Measurements from ENCODE around the gene PDE1A. TPM values are rescaled to one million over a fixed set of nuclear protein-coding genes. Genes with fewer than 3 reads are reported as not detected.

PDE1A gene
- total and polyA plus RNA-seq, 7 experiments from 2014 or later: not detected

DNA sequence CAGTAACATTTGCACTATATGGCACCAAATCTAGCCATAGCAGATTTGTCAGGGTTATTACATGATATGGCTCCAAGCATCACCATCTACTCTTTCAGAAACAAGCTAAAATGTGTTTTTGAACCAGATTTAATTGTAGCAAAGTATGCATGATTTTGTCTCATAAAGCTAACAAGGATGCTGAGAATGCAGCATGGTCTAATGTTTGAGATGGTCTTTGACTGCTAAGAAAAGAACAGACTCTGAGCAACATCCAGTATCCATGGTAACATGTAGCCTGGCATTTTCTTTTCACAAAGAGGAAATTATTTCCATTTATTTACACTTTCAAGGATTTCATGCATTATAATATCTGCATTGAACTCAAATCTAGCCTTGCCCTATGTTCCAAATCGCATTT, 206.5 kb downstream of the PDE1A start:
- no peak overlapping the region for H3K4me3 Mint-ChIP-seq
- H3K27ac Mint-ChIP-seq: no peak overlapping the region
- intact Hi-C loops (cut with micrococcal nuclease): no loop called here
- DNase-seq (no peak), ATAC-seq (no peak)
- Histone ChIP-seq H3K4me1 (ENCODE audit: control insufficient read depth in 2 of 2, insufficient read depth in 2 of 2, low read length in 2 of 2) (no peaks in the 10 kb centered on the region), H3K27ac (ENCODE audit: low read depth, low read length) (no peak overlapping the region), H3K36me3 (ENCODE audit: control insufficient read depth in 2 of 3, insufficient read depth in 3 of 3, low read length in 3 of 3) (no peaks in the 10 kb centered on the region), H3K4me3 (ENCODE audit: low read length) (no peak overlapping the region), H3K9me3 (ENCODE audit: control insufficient read depth in 2 of 3, low read length in 3 of 3) (no peaks in the 10 kb centered on the region), H3K27me3 (ENCODE audit: control insufficient read depth in 2 of 2, insufficient read depth in 2 of 2, low read length in 2 of 2) (no peaks in the 10 kb centered on the region)
- peaks cover 0 to 18% (median 0%) of the 10 kb centered on the region in 5 donors for H3K27me3 Mint-ChIP-seq
- H3K9me3 Mint-ChIP-seq: no peaks in the 10 kb centered on the region
- CTCF ChIA-PET: no interaction called here
- no peaks in the 10 kb centered on the region for H3K36me3 Mint-ChIP-seq
- POLR2A ChIA-PET: no interaction called here
- H3K4me1 Mint-ChIP-seq: no peaks in the 10 kb centered on the region

DNA sequence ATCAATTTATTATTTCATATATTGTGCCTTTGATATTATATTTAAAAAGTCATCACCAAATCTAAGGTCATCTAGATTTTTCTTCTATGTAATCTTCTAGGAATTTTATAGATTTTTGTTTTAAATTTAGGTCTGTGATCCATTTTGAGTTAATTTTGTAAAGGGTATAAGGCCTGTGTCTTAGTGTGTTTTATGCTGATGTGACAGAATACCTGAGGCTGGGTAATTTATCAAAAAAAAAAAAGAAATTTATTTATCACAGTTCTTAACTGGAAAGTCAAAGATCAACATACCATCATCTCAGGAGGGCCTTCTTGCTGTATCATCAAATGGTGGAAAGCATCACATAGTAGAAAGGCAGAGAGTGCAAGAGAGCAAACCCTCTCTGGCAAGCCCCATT, 216.2 kb downstream of the PDE1A start:
- no peaks in the 10 kb centered on the region for H3K36me3 Mint-ChIP-seq
- peaks cover 0 to 5% (median 0%) of the 10 kb centered on the region in 11 donors for H3K9me3 Mint-ChIP-seq
- H3K27ac Mint-ChIP-seq: no peak overlapping the region
- Histone ChIP-seq H3K36me3 (ENCODE audit: control insufficient read depth in 2 of 3, insufficient read depth in 3 of 3, low read length in 3 of 3) (no peaks in the 10 kb centered on the region), H3K27me3 (ENCODE audit: control insufficient read depth in 2 of 2, insufficient read depth in 2 of 2, low read length in 2 of 2) (no peaks in the 10 kb centered on the region), H3K4me1 (ENCODE audit: control insufficient read depth in 2 of 2, insufficient read depth in 2 of 2, low read length in 2 of 2) (no peaks in the 10 kb centered on the region), H3K27ac (ENCODE audit: low read depth, low read length) (no peak overlapping the region), H3K9me3 (ENCODE audit: control insufficient read depth in 2 of 3, low read length in 3 of 3) (no peaks in the 10 kb centered on the region), H3K4me3 (ENCODE audit: low read length) (no peak overlapping the region)
- H3K4me3 Mint-ChIP-seq: no peak overlapping the region
- CTCF ChIA-PET: no interaction called here
- intact Hi-C loops (cut with micrococcal nuclease): no loop called here
- ATAC-seq: no peak
- no peak for DNase-seq
- H3K4me1 Mint-ChIP-seq: no peaks in the 10 kb centered on the region
- H3K27me3 Mint-ChIP-seq: peaks cover 0 to 12% (median 5%) of the 10 kb centered on the region in 5 donors
- POLR2A ChIA-PET: no interaction called here

DNA sequence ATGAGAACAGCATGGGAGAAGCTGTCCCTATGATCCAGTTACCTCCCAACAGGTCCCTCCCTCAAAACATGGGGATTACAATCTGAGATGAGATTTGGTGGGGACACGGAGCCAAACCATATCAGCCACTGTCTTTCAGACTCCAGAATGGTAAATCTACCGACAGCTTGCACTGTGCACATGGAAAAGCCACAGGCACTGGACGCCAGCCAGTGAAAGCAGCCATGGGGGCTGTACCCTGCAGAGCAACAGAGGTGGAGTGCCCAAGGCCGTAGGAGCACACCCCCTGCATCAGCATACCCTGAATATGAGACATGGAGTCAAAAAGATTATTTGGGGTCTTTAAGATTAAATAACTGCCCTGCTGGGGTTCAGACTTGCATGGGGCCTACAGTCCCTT, 218.4 kb downstream of the PDE1A start:
- Histone ChIP-seq H3K4me1 (ENCODE audit: control insufficient read depth in 2 of 2, insufficient read depth in 2 of 2, low read length in 2 of 2) (no peaks in the 10 kb centered on the region), H3K4me3 (ENCODE audit: low read length) (no peak overlapping the region), H3K27me3 (ENCODE audit: control insufficient read depth in 2 of 2, insufficient read depth in 2 of 2, low read length in 2 of 2) (no peaks in the 10 kb centered on the region), H3K36me3 (ENCODE audit: control insufficient read depth in 2 of 3, insufficient read depth in 3 of 3, low read length in 3 of 3) (no peaks in the 10 kb centered on the region), H3K27ac (ENCODE audit: low read depth, low read length) (no peak overlapping the region), H3K9me3 (ENCODE audit: control insufficient read depth in 2 of 3, low read length in 3 of 3) (no peaks in the 10 kb centered on the region)
- intact Hi-C loops (cut with micrococcal nuclease): no loop called here
- H3K4me1 Mint-ChIP-seq: no peaks in the 10 kb centered on the region
- peaks cover 0 to 12% (median 5%) of the 10 kb centered on the region in 5 donors for H3K27me3 Mint-ChIP-seq
- peaks cover 0 to 5% (median 0%) of the 10 kb centered on the region in 11 donors for H3K9me3 Mint-ChIP-seq
- H3K27ac Mint-ChIP-seq: no peak overlapping the region
- POLR2A ChIA-PET: no interaction called here
- no peak for ATAC-seq
- H3K36me3 Mint-ChIP-seq: no peaks in the 10 kb centered on the region
- H3K4me3 Mint-ChIP-seq: no peak overlapping the region
- no peak for DNase-seq
- CTCF ChIA-PET: no interaction called here

DNA sequence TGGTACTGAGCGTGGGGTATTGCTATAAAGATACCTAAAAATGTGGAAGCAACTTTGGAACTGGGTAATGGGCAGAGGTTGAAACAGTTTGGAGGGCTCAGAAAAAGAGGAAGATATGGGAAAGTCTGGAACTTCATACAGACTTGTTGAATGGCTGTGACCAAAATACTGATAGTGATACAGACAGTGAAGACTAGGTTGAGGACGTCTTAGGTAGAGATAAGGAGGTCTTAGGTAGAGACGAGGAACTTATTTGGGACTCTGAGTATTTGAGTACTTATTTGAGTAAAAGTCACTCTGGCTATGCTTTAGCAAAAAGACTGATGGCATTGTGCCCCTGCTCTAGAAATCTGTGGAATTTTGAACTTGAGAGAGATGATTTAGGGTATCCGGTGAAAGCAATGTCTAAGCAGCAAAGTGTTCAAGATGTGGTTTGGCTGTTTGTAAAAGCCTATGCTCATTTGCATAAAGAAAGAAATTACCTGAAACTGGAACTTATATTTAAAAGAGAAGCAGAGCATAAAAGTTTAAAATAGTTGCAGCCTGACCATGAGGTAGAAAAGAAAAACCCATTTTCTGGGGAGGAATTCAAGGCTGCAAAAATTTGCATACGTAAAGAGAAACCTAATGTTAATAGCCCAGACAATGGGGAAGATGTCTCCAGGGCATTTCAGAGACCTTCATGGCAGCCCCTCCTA, 219.6 kb downstream of the PDE1A start:
- intact Hi-C loops (cut with micrococcal nuclease): no loop called here

DNA sequence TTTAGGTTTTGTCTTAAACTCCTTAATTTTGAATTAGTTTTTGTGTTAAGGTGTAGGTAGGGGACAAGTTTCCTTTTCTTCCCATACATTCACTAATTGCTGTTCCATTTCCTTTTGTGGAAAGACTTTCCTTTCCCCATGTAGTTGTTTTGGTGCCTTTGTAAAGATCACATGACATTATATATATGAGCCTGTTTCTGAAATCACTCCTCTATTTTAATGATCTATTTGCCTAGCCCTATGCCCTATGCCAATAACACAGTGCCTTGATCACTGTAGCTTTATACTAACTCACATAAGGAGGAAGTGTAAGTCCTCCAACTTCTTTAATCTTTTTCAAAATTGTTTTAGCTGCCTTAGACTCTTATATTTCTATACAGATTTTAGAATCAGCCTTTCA, 229.3 kb downstream of the PDE1A start:
- H3K4me1 Mint-ChIP-seq: no peaks in the 10 kb centered on the region
- Histone ChIP-seq H3K4me1 (ENCODE audit: control insufficient read depth in 2 of 2, insufficient read depth in 2 of 2, low read length in 2 of 2) (no peaks in the 10 kb centered on the region), H3K9me3 (ENCODE audit: control insufficient read depth in 2 of 3, low read length in 3 of 3) (no peaks in the 10 kb centered on the region), H3K27me3 (ENCODE audit: control insufficient read depth in 2 of 2, insufficient read depth in 2 of 2, low read length in 2 of 2) (no peaks in the 10 kb centered on the region), H3K4me3 (ENCODE audit: low read length) (no peak overlapping the region), H3K36me3 (ENCODE audit: control insufficient read depth in 2 of 3, insufficient read depth in 3 of 3, low read length in 3 of 3) (no peaks in the 10 kb centered on the region), H3K27ac (ENCODE audit: low read depth, low read length) (no peak overlapping the region)
- no peaks in the 10 kb centered on the region for H3K9me3 Mint-ChIP-seq
- H3K36me3 Mint-ChIP-seq: no peaks in the 10 kb centered on the region
- no peak overlapping the region for H3K4me3 Mint-ChIP-seq
- CTCF ChIA-PET: no interaction called here
- POLR2A ChIA-PET: no interaction called here
- no peak for ATAC-seq
- no peak for DNase-seq
- intact Hi-C loops (cut with micrococcal nuclease): no loop called here
- peaks cover 2 to 14% (median 7%) of the 10 kb centered on the region in 5 donors for H3K27me3 Mint-ChIP-seq
- H3K27ac Mint-ChIP-seq: no peak overlapping the region

More for the DNA sequence above, 219.6 kb downstream of the PDE1A start:
- ChIA-PET POLR2A (no interaction called here), CTCF (no interaction called here)
- H3K27ac Mint-ChIP-seq: no peak overlapping the region
- H3K27ac ChIP-seq (ENCODE audit: low read depth, low read length): no peak overlapping the region
- H3K27me3 Mint-ChIP-seq: peaks cover 0 to 12% (median 5%) of the 10 kb centered on the region in 5 donors
- H3K4me1 ChIP-seq (ENCODE audit: control insufficient read depth in 2 of 2, insufficient read depth in 2 of 2, low read length in 2 of 2): no peaks in the 10 kb centered on the region
- no peaks in the 10 kb centered on the region for H3K36me3 ChIP-seq (ENCODE audit: control insufficient read depth in 2 of 3, insufficient read depth in 3 of 3, low read length in 3 of 3)
- H3K9me3 Mint-ChIP-seq: peaks cover 0 to 5% (median 0%) of the 10 kb centered on the region in 11 donors
- DNase-seq (no peak), ATAC-seq (no peak)
- no peaks in the 10 kb centered on the region for H3K27me3 ChIP-seq (ENCODE audit: control insufficient read depth in 2 of 2, insufficient read depth in 2 of 2, low read length in 2 of 2)
- H3K9me3 ChIP-seq (ENCODE audit: control insufficient read depth in 2 of 3, low read length in 3 of 3): no peaks in the 10 kb centered on the region
- H3K36me3 Mint-ChIP-seq: no peaks in the 10 kb centered on the region
- no peak overlapping the region for H3K4me3 ChIP-seq (ENCODE audit: low read length)
- H3K4me3 Mint-ChIP-seq: no peak overlapping the region
- no peaks in the 10 kb centered on the region for H3K4me1 Mint-ChIP-seq

DNA sequence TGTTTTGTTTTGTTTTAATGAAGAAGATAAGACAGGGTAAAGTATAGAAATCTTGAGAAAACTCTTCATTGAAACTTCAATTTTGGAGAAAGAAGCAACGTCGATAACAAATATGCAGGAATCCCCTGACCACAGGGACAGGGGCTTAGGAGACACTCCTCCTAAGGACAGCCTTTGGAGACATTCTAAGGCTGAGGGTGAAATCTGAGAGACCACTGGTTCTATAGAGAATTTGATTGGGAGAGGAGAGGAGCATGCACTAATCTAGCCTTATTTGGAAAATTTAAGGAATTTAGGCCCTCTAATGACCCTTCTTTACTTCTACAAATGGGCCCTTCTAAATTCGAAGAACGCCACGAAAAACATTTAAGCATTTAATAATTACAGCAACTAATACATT, 233.5 kb downstream of the PDE1A start:
- no peak overlapping the region for H3K4me3 ChIP-seq (ENCODE audit: low read length)
- no peak overlapping the region for H3K27ac ChIP-seq (ENCODE audit: low read depth, low read length)
- DNase-seq (no peak), ATAC-seq (no peak)
- Mint-ChIP-seq H3K9me3 (no peaks in the 10 kb centered on the region), H3K36me3 (no peaks in the 10 kb centered on the region), H3K4me1 (no peaks in the 10 kb centered on the region), H3K27ac (no peak overlapping the region), H3K27me3 (peaks cover 2 to 10% (median 7%) of the 10 kb centered on the region in 5 donors), H3K4me3 (no peak overlapping the region)
- H3K4me1 ChIP-seq (ENCODE audit: control insufficient read depth in 2 of 2, insufficient read depth in 2 of 2, low read length in 2 of 2): no peaks in the 10 kb centered on the region
- ChIA-PET CTCF (no interaction called here), POLR2A (no interaction called here)
- intact Hi-C loops (cut with micrococcal nuclease): no loop called here
- H3K36me3 ChIP-seq (ENCODE audit: control insufficient read depth in 2 of 3, insufficient read depth in 3 of 3, low read length in 3 of 3): no peaks in the 10 kb centered on the region
- H3K27me3 ChIP-seq (ENCODE audit: control insufficient read depth in 2 of 2, insufficient read depth in 2 of 2, low read length in 2 of 2): no peaks in the 10 kb centered on the region
- no peaks in the 10 kb centered on the region for H3K9me3 ChIP-seq (ENCODE audit: control insufficient read depth in 2 of 3, low read length in 3 of 3)

DNA sequence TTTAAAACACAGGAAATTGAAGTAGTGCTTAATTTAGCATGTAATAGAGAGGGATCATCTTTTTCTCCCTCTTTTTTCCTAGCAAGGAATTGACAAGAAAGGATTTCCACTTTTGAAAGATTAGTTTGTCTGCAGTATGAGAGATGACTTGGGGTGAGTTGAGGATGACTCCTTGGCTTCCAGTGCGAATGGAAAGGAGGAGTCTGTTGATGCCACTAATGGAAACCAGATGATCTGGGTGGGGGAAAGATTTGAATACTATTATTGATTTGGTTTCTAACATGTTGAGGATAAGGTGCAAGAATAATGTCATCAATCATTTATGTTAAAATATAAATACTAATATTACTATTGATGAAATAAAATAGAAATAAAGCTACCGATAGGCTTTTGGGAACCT, 235.8 kb downstream of the PDE1A start:
- no peak overlapping the region for H3K4me3 Mint-ChIP-seq
- no peak for ATAC-seq
- Histone ChIP-seq H3K9me3 (ENCODE audit: control insufficient read depth in 2 of 3, low read length in 3 of 3) (no peaks in the 10 kb centered on the region), H3K27ac (ENCODE audit: low read depth, low read length) (no peak overlapping the region), H3K36me3 (ENCODE audit: control insufficient read depth in 2 of 3, insufficient read depth in 3 of 3, low read length in 3 of 3) (no peaks in the 10 kb centered on the region), H3K4me3 (ENCODE audit: low read length) (no peak overlapping the region), H3K4me1 (ENCODE audit: control insufficient read depth in 2 of 2, insufficient read depth in 2 of 2, low read length in 2 of 2) (no peaks in the 10 kb centered on the region), H3K27me3 (ENCODE audit: control insufficient read depth in 2 of 2, insufficient read depth in 2 of 2, low read length in 2 of 2) (no peaks in the 10 kb centered on the region)
- H3K36me3 Mint-ChIP-seq: no peaks in the 10 kb centered on the region
- H3K27ac Mint-ChIP-seq: no peak overlapping the region
- no peaks in the 10 kb centered on the region for H3K4me1 Mint-ChIP-seq
- no peak for DNase-seq
- no peaks in the 10 kb centered on the region for H3K9me3 Mint-ChIP-seq
- POLR2A ChIA-PET: no interaction called here
- intact Hi-C loops (cut with micrococcal nuclease): no loop called here
- H3K27me3 Mint-ChIP-seq: peaks cover 4 to 10% (median 5%) of the 10 kb centered on the region in 5 donors
- CTCF ChIA-PET: no interaction called here

All from naive thymus-derived CD4-positive, alpha-beta T cell (primary cell).